ENCODE measurements around the gene CDCA4. TPM values are rescaled to one million over a fixed set of nuclear protein-coding genes. Genes with fewer than 3 reads are reported as not detected.

CDCA4 gene
- 52.6 TPM for polyA plus RNA-seq (2013, experiment 1 of 2)
- polyA plus RNA-seq (2013, experiment 2 of 2), result 53.4 TPM

DNA sequence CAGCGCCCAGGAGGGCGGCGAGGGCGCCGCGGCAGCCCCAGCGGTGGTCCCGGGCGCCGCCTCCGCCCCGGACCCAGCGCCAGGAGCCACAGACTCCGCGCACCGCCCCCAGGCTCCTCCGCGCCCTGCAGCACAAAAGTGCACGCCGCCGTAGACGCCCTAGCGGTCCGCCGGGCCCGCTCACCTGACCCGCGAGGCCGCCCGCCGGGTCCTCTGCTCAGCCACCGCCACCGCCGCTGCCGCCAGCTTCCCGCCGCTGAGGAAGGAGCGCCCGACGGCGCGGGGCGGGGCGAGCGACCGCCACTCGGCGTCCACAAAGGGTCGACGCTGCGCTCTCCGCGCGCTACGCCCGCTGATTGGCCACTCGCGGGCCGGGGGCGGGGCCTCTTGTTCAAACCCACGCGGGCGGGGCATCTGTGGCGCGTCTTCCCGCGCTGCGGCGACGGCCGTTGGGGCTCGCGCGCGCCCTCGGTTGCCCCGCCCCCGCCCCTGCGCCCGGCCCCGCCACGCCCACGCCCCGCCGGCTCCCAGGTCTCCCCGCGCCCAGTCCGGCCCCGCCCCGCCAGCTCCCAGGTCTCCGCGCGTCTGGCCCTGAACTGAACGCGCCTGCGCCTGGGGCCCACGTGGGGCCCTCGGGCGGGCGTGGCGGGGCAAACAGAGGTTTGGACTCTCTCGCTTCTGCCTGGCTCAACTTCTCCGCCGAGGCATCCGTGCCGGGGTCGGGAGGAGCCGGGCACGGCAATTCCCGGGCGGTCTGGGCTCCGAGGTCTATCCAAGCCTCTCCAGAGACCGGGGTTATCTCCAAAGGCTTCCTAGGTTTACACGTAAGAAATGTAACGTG is at the start of gene CDCA4:
Gene CDCA4, minus strand, starts transcription at position 269 of the 841 bp plus-strand sequence. CDS start 9,154 bp downstream, outside the sequence.
- WGBS, result under 1% methylated on average over 115 of the region's 115 CpGs
- no peaks in the 10 kb centered on the region for H3K9me3 ChIP-seq (ENCODE audit: insufficient read depth, low read depth, low read length)
- H3K4me3 ChIP-seq (ENCODE audit: low read length), result peak within 1 kb of the TSS; percentile 87
- H3K36me3 ChIP-seq (ENCODE audit: insufficient read depth, low read length), result peaks cover 15% of the 10 kb centered on the region
- H3K27me3 ChIP-seq (ENCODE audit: insufficient read depth, low read length), result no peaks in the 10 kb centered on the region
- H3K27ac ChIP-seq (ENCODE audit: low read depth, low read length), result peak within 1 kb of the TSS; percentile 93
- H3K9ac ChIP-seq (ENCODE audit: low read depth, low read length), result peak within 1 kb of the TSS; percentile 98
- H3K4me1 ChIP-seq (ENCODE audit: insufficient read depth, low read length), result peaks cover 20% of the 10 kb centered on the region

DNA sequence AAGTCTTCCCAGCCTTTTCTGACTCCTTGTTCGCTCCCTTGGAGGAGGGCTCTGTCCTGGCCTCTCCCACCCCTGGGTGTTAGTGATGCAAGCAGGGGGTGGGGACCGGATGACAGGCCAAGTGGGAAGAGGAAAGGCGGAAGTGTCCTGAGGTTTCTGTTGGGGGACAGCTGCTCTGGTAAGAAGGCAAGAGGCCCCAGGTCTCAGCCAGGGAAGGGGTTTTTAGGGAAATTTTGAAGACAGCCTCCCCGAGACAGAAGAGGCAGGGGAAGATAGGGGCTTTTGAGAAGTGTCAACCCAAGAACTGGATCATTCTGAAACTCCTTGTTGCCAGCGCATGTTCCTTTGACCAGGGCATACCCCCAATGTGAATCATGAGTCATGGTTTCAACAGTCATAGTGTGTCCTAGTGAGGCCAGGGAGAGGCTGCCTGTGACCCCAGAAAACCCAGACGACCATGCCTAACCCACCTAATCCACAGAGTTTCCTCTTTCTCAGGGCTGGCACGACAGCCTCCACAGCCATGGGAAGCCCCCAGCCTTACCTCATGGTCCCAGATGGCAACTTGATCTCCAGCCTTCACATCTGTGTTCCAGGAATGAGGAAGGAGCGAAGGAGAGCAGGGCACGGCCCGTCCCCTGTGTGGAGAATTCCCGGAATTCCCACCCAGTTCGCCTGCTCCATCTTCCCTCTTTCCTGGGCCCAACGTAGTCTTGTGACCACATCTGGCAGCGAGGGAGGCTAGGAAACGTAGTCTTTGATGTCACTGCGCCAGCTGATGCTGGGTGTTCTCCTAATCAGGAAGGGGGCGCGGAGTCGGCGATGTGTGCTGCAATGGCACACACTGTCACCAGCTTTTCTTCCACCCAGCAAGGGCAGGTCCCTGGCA is 49.2 kb upstream of the CDCA4 start:
- Histone ChIP-seq H3K4me1 (ENCODE audit: insufficient read depth, low read length) (no peaks in the 10 kb centered on the region), H3K9me3 (ENCODE audit: insufficient read depth, low read depth, low read length) (no peaks in the 10 kb centered on the region), H3K27ac (ENCODE audit: low read depth, low read length) (no peak overlapping the region), H3K4me3 (ENCODE audit: low read length) (no peak overlapping the region), H3K36me3 (ENCODE audit: insufficient read depth, low read length) (no peaks in the 10 kb centered on the region), H3K27me3 (ENCODE audit: insufficient read depth, low read length) (no peaks in the 10 kb centered on the region), H3K9ac (ENCODE audit: low read depth, low read length) (no peak overlapping the region)
- 89% methylated on average over 20 of the region's 20 CpGs for WGBS

DNA sequence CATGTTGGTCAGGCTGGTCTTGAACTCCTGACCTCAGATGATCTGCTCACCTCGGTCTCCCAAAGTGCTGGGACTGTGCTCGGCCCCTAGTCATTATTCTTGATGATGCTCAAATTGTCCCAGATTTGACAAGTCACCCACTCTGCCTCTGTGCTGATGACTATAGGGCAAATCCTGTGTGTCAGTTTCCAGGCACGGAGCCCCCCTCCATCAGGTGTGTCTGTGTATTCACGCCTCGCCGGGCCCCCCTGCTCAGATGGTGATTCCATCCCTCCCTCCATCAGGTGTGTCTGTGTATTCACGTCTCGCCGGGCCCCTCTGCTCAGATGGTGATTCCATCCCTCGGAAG is 48.6 kb upstream of the CDCA4 start:
- H3K27ac ChIP-seq (ENCODE audit: low read depth, low read length), result no peak overlapping the region
- no peaks in the 10 kb centered on the region for H3K4me1 ChIP-seq (ENCODE audit: insufficient read depth, low read length)
- H3K9me3 ChIP-seq (ENCODE audit: insufficient read depth, low read depth, low read length), result no peaks in the 10 kb centered on the region
- no peaks in the 10 kb centered on the region for H3K36me3 ChIP-seq (ENCODE audit: insufficient read depth, low read length)
- no peaks in the 10 kb centered on the region for H3K27me3 ChIP-seq (ENCODE audit: insufficient read depth, low read length)
- H3K4me3 ChIP-seq (ENCODE audit: low read length), result no peak overlapping the region
- no peak overlapping the region for H3K9ac ChIP-seq (ENCODE audit: low read depth, low read length)
- 89% methylated on average over 10 of the region's 10 CpGs for WGBS

DNA sequence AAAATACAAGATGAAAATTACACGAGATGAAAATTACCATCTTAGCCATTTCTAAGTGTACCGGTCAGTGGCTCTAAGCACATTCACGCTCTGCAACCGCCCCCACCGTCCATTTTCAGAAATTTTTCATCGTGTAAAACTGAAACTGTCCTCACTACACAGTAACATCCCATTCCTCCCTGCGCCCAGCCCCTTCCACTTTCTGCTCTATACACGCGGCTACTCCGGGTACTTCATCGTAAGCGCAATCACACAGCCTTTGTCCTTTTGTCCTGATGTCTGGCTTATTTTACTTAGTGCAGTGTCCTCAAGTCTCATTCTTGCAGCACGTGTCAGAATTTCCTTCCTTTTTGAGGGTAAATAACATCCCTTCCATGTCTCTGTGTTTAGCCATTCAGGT is 47.9 kb upstream of the CDCA4 start:
- no peaks in the 10 kb centered on the region for H3K9me3 ChIP-seq (ENCODE audit: insufficient read depth, low read depth, low read length)

DNA sequence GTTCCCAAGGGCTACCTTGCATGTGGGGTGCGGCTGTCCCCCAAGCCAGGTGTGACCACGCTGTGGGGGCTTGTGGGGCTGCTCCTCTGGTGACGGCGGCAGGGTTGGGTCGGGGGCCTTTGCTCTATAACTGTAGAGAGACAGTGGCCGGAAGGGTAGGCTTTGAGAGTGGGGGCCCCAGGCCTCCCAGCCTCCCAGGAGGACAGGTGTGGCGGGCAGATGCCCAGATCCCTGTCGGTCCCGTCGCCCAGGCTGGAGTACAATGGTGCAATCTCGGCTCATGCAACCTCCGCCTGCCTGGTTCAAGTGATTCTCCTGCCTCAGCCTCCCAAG is 47.1 kb upstream of the CDCA4 start:
- Histone ChIP-seq H3K36me3 (ENCODE audit: insufficient read depth, low read length) (no peaks in the 10 kb centered on the region), H3K4me1 (ENCODE audit: insufficient read depth, low read length) (no peaks in the 10 kb centered on the region), H3K9ac (ENCODE audit: low read depth, low read length) (no peak overlapping the region), H3K27ac (ENCODE audit: low read depth, low read length) (no peak overlapping the region), H3K27me3 (ENCODE audit: insufficient read depth, low read length) (no peaks in the 10 kb centered on the region), H3K4me3 (ENCODE audit: low read length) (no peak overlapping the region), H3K9me3 (ENCODE audit: insufficient read depth, low read depth, low read length) (no peaks in the 10 kb centered on the region)
- WGBS, result 95% methylated on average over 12 of the region's 12 CpGs

More for the DNA sequence above, 47.9 kb upstream of the CDCA4 start:
- 90% methylated on average over 13 of the region's 13 CpGs for WGBS
- H3K4me3 ChIP-seq (ENCODE audit: low read length), result no peak overlapping the region
- no peaks in the 10 kb centered on the region for H3K36me3 ChIP-seq (ENCODE audit: insufficient read depth, low read length)
- no peaks in the 10 kb centered on the region for H3K4me1 ChIP-seq (ENCODE audit: insufficient read depth, low read length)
- no peaks in the 10 kb centered on the region for H3K27me3 ChIP-seq (ENCODE audit: insufficient read depth, low read length)
- no peak overlapping the region for H3K9ac ChIP-seq (ENCODE audit: low read depth, low read length)
- H3K27ac ChIP-seq (ENCODE audit: low read depth, low read length), result no peak overlapping the region

DNA sequence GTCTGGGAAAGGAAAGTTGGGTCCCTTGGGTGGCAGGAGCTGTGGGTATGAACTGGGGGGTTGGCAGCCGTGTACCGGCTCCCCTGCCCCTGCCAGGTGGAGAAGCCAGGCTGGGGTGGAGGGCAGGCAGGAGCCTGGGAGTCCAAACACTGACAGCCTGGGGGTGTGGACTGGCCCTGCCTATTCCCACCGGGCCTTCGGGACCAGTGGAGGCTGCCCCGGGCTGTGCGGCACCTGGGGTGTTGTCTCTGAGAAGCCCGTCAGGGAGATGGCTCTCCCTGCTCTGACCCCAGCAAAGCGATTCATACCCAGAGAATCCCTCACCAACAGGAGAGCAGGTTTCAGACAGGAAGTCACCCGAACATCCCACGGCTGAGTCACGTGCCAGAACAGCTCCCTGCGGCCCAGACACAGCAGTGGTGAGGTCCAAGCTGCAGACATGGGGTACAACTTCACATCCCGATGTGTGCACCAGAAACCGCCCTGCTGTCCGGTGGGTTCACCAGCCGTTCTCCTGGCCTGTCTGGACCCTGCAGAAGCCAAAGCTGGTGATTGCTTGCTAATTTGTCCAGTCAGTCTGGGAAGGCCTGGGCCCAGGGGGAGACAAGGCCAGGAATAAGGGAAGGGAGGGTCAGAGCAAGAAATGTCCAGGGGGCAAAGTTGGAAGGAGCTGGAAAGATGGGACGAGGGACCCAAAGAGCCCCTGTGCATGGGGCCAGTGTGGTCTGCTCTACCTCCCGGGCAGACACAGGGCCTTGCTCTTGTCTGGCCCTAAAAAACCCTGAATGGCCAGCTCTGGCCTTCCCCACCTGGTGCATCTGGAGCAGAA is 46.5 kb upstream of the CDCA4 start:
- 87% methylated on average over 18 of the region's 18 CpGs for WGBS
- Histone ChIP-seq H3K9ac (ENCODE audit: low read depth, low read length) (no peak overlapping the region), H3K36me3 (ENCODE audit: insufficient read depth, low read length) (no peaks in the 10 kb centered on the region)

DNA sequence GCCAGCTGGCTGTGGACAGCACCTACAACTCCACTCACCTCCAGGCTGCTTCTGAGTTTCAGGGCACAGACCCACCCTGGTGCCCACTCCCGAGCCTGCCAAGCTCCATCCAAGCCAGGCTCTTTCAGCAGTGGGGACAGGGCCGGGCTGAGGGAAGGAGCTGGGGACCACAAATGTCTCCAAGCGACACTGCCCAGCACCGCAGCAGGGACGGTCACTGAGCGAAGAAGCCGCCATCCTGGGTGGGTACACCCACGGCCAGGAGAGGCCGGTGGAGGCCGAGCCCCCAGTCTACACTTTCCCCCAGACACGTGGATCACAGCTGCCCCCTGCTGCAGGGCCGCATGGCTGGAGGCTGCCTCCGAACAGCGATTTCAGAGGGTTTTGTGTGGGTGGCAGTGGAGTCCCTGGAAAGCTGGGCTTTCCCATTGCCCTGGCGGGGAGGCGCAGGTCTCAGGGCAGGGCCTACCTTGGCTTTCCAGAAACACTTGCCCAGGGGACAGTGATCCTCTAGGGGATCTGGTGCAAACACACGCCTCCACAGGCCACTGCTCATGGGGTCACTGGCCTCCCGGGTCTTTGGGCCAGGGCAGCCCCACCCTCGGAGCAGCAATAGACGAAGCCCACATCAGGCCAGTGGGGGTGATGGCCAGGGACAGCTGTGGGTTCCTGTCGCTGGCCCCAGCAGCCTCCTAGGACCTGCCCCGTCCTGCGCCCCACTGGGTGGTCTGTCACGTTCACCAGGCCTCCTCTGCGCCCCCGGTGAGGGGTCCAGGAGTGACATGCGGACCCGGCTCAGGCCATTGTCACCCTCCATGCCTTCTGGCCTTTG is 45.6 kb upstream of the CDCA4 start:
- Histone ChIP-seq H3K27me3 (ENCODE audit: insufficient read depth, low read length) (no peaks in the 10 kb centered on the region), H3K9me3 (ENCODE audit: insufficient read depth, low read depth, low read length) (no peaks in the 10 kb centered on the region), H3K4me1 (ENCODE audit: insufficient read depth, low read length) (no peaks in the 10 kb centered on the region), H3K36me3 (ENCODE audit: insufficient read depth, low read length) (no peaks in the 10 kb centered on the region), H3K4me3 (ENCODE audit: low read length) (no peak overlapping the region), H3K27ac (ENCODE audit: low read depth, low read length) (no peak overlapping the region), H3K9ac (ENCODE audit: low read depth, low read length) (no peak overlapping the region)
- 89% methylated on average over 28 of the region's 28 CpGs for WGBS

More for the DNA sequence above, 46.5 kb upstream of the CDCA4 start:
- H3K4me1 ChIP-seq (ENCODE audit: insufficient read depth, low read length), result no peaks in the 10 kb centered on the region
- H3K27ac ChIP-seq (ENCODE audit: low read depth, low read length), result no peak overlapping the region
- no peaks in the 10 kb centered on the region for H3K27me3 ChIP-seq (ENCODE audit: insufficient read depth, low read length)
- H3K9me3 ChIP-seq (ENCODE audit: insufficient read depth, low read depth, low read length), result no peaks in the 10 kb centered on the region
- no peak overlapping the region for H3K4me3 ChIP-seq (ENCODE audit: low read length)

DNA sequence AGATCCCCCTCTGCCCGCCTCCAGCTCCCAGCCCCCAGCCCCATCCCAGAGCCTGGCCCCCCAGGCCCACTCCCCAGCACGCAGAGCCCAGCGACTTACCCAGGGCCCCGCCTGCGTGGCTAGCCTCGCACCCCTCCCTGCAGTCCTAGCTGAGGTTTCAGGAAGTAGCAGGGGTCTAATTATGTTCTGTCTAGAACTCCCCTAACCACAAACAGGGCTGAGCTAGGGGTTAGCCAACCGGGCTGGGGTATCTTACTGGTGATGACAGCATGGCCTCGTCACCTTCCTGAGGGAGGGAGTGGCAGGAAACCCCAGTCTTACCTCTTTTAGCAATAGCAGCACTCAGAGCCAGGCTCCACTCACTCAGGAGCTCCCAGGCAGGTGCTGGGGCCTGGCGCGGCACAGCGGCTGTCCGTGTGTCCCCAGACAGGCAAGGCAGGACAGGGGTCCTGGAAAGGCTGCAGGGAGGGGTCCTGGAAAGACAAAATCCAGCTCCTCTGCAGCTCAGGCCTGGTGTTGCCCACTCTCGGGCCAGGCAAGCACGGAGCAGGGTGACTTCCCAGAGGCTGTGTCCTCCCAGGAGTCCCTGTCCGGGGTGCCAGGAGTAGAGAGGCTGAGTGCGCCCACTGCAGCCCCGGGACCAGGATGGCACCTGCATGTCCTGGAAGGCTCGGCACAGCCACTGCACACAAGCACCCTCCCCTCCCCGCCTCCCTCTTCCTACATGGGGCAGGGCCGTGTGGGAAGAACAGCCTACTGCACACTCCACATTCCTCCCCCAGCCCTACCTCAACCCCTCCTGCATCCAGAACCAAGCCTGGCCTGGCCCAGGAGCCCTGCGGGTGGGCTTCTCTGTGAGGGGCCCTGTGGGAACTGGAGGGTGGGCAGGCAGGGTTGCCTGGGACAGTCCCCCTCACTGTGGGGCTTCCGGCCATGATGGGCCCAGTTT is 44.7 kb upstream of the CDCA4 start, which contains the start of gene GPR132:
Gene GPR132, minus strand, starts transcription at position 151 of the 949 bp plus-strand sequence. CDS start 10,010 bp downstream, outside the sequence.
- H3K27me3 ChIP-seq (ENCODE audit: insufficient read depth, low read length), result no peaks in the 10 kb centered on the region
- no peak within 1 kb of the TSS for H3K4me3 ChIP-seq (ENCODE audit: low read length)
- H3K27ac ChIP-seq (ENCODE audit: low read depth, low read length), result no peak within 1 kb of the TSS
- H3K9ac ChIP-seq (ENCODE audit: low read depth, low read length), result no peak within 1 kb of the TSS
- no peaks in the 10 kb centered on the region for H3K9me3 ChIP-seq (ENCODE audit: insufficient read depth, low read depth, low read length)
- no peaks in the 10 kb centered on the region for H3K4me1 ChIP-seq (ENCODE audit: insufficient read depth, low read length)
- WGBS, result 91% methylated on average over 22 of the region's 22 CpGs
- no peaks in the 10 kb centered on the region for H3K36me3 ChIP-seq (ENCODE audit: insufficient read depth, low read length)

DNA sequence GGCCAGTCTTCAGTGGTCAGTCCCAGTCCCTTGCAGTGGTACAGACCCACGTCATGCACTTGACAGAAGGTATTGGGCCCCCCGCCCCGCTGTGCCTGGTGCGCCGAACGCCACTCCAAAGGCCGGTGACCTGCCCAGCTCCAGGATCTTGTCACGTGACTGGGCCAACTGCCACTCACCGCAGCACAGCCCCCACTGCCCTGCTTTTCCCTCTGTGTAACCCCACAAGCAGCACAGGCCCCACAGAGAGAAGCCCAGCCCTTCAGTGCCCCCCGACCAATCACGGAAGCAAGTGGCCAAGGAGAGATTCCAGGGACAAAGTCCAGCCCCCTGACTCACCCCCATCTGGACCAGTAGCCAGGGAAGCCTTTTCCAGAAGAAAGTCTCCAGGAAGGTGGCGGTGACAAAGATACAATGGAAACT is 43.8 kb upstream of the CDCA4 start:
- H3K4me3 ChIP-seq (ENCODE audit: low read length), result no peak overlapping the region
- H3K9ac ChIP-seq (ENCODE audit: low read depth, low read length), result no peak overlapping the region
- H3K9me3 ChIP-seq (ENCODE audit: insufficient read depth, low read depth, low read length), result no peaks in the 10 kb centered on the region
- 89% methylated on average over 12 of the region's 12 CpGs for WGBS
- no peaks in the 10 kb centered on the region for H3K4me1 ChIP-seq (ENCODE audit: insufficient read depth, low read length)
- no peaks in the 10 kb centered on the region for H3K36me3 ChIP-seq (ENCODE audit: insufficient read depth, low read length)
- no peaks in the 10 kb centered on the region for H3K27me3 ChIP-seq (ENCODE audit: insufficient read depth, low read length)
- no peak overlapping the region for H3K27ac ChIP-seq (ENCODE audit: low read depth, low read length)

All from HUES64 (cell line).